Brain microvascular endothelial cell (primary cell): ENCODE measurements around the gene WWOX.

Experiments
- DNase-seq: peaks from one replicate; pipeline ENCODE4 v3.0.0-alpha.2; 2020
- H3K27ac ChIP-seq: fragments of 250-450 bp; sonication (Bioruptor Pico); 2 replicates; pipeline ENCODE4 v1.5.1; 2020; ENCODE audit warnings: mild to moderate bottlenecking, moderate library complexity
- H3K27me3 ChIP-seq: fragments of 250-450 bp; sonication (Bioruptor Pico); replicated peaks from 2 replicates; pipeline ENCODE4 v1.5.1; 2020; ENCODE audit warnings: mild to moderate bottlenecking
- H3K36me3 ChIP-seq: fragments of 250-450 bp; sonication (Bioruptor Pico); replicated peaks from 2 replicates; pipeline ENCODE4 v1.5.1; 2020; ENCODE audit warnings: mild to moderate bottlenecking
- H3K4me3 ChIP-seq: 2 replicates; pipeline ENCODE4 v1.5.1; 2011; ENCODE audit warnings: low read depth, mild to moderate bottlenecking, control low read depth, low read length, moderate library complexity
- in situ Hi-C: cut with HindIII; loops from 2 replicates; pipeline ENCODE4 v1.10.0; 2017; ENCODE audit warnings: low sequenced_read_pairs, low pct_ligation_motif_present
- TF ChIP-seq, protein P1 (sequence below): IDR thresholded peaks from 2 replicates; pipeline ENCODE4 v1.5.1; 2011; ENCODE audit warnings: low read depth, mild to moderate bottlenecking, moderate library complexity, low read length, control low read depth, inconsistent platforms; ENCODE audit errors: missing control alignments

The WWOX gene

DNA sequence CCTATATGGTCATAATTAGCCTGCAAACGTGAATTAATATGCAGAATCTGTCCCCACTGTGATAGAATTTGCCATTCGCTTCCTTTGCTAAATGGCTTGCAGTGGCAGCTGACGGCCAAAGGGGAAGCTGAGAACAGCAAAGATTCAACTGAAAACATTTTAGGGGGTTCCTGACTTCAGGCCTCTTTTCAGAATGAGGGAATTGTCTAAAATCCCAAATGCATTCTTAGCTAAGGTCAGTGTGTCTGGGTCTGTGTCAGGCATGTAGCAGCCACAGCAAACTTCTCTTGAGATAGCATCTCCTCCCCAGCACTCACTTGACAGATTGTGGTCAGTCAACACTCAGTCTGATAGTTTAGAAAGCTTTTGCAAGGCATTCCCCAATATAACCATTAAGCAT, 701.1 kb downstream of the WWOX start:
- TF ChIP-seq, protein P1, sequence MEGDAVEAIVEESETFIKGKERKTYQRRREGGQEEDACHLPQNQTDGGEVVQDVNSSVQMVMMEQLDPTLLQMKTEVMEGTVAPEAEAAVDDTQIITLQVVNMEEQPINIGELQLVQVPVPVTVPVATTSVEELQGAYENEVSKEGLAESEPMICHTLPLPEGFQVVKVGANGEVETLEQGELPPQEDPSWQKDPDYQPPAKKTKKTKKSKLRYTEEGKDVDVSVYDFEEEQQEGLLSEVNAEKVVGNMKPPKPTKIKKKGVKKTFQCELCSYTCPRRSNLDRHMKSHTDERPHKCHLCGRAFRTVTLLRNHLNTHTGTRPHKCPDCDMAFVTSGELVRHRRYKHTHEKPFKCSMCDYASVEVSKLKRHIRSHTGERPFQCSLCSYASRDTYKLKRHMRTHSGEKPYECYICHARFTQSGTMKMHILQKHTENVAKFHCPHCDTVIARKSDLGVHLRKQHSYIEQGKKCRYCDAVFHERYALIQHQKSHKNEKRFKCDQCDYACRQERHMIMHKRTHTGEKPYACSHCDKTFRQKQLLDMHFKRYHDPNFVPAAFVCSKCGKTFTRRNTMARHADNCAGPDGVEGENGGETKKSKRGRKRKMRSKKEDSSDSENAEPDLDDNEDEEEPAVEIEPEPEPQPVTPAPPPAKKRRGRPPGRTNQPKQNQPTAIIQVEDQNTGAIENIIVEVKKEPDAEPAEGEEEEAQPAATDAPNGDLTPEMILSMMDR, result no peak
- Histone ChIP-seq H3K36me3 (no peaks in the 10 kb centered on the region), H3K27ac (no peak overlapping the region), H3K27me3 (no peaks in the 10 kb centered on the region), H3K4me3 (no peak overlapping the region)
- no peak for DNase-seq
- in situ Hi-C loops, result no loop called here

DNA sequence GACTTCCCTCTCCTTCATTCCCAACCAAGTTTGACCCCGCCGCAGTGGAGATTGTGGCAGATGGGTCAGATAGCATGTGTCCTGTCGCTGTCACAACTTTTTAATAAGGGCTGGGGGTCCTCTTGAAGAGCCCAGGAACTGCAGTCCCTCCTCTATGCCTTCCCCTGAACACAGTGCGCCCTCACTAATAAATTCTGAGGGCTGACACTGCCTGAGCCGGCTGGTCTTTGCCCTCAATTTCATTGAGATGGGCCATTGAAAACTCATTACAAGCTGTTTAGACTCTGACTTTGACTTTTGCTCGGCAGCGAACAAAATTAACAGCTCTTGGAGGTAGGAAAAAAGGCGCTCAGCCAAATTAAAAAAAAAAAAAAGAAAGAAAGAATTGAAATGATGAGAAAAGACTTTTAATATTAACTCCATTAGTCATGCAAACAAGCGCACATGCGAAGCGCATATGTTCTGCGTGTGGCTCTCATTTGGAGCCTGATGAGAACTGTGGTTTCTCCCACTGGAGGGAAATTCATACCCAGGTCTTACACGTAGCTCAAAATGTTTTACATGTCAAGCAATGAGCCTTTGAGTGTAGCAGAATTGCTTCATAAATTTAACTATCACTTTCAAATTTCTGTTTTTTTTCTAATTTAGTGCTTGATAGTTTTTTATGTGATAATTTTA, 704.7 kb downstream of the WWOX start:
- no peak for DNase-seq
- Histone ChIP-seq H3K36me3 (no peaks in the 10 kb centered on the region), H3K27ac (no peak overlapping the region), H3K27me3 (no peaks in the 10 kb centered on the region), H3K4me3 (no peak overlapping the region)
- TF ChIP-seq, protein P1, result no peak
- in situ Hi-C loops, result no loop called here

DNA sequence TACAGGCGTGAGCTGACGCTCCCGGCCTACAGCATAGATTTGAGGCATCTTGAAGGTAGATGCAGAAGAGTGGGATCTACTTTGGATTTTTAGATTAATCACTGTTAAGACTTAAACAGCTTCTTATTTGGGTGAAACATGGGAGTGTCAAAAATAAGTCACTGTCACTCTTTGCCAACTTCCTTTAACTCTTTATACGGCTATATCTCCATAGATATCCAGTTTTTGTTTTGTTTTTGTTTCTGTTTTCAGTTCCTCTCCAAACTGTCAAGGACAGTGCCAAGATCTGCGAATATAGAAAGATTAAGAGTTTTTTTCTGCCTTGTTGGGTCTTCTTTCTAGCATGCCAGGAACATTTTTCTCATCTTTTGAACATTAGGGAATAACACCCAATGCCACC, 706.1 kb downstream of the WWOX start:
- TF ChIP-seq, protein P1, result no peak
- in situ Hi-C loops, result no loop called here
- no peak overlapping the region for H3K27ac ChIP-seq
- no peak overlapping the region for H3K4me3 ChIP-seq
- no peaks in the 10 kb centered on the region for H3K27me3 ChIP-seq
- H3K36me3 ChIP-seq, result no peaks in the 10 kb centered on the region
- DNase-seq, result no peak

DNA sequence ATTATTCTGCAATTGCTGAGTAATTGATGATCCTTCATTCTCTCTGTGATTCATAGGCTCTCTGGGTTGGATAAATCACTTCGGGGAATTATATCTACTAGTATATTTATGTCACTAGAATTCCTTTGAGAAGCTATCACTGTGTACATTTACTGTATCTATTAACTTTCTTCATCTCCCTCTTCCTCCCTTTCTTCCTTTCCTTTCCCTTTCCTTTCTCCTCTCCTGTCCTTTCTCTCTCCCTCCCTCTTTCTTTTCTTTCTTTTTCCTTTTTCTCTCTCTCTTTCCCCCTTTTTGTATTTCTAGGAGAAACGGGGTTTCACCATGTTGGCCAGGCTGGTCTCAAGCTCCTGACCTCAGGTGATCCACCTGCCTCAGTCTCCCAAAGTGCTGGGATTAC, 711.8 kb downstream of the WWOX start:
- Histone ChIP-seq H3K36me3 (no peaks in the 10 kb centered on the region), H3K27ac (no peak overlapping the region), H3K27me3 (no peaks in the 10 kb centered on the region), H3K4me3 (no peak overlapping the region)
- in situ Hi-C loops, result no loop called here
- TF ChIP-seq, protein P1, result no peak
- no peak for DNase-seq

DNA sequence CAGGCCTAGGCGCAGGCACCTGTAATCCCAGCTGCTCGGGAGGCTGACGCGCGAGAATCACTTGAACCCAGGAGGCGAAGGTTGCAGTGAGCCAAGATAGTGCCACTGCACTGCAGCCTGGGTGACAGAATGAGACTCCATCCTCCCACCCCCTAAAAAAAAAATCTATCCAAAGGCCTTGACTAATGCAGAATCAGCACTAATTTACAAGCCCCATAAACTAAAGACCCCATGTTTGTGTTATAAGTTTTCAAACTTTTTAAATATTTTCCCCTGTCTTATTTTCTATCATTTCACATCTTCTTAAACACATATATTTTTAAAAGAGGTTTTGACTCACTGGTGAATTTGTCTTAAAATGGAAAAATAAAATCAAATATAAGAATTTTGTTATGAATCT, 713.1 kb downstream of the WWOX start:
- H3K36me3 ChIP-seq, result no peaks in the 10 kb centered on the region
- DNase-seq, result no peak
- H3K27me3 ChIP-seq, result no peaks in the 10 kb centered on the region
- no peak overlapping the region for H3K4me3 ChIP-seq
- no peak overlapping the region for H3K27ac ChIP-seq
- TF ChIP-seq, protein P1, result no peak
- in situ Hi-C loops, result no loop called here

DNA sequence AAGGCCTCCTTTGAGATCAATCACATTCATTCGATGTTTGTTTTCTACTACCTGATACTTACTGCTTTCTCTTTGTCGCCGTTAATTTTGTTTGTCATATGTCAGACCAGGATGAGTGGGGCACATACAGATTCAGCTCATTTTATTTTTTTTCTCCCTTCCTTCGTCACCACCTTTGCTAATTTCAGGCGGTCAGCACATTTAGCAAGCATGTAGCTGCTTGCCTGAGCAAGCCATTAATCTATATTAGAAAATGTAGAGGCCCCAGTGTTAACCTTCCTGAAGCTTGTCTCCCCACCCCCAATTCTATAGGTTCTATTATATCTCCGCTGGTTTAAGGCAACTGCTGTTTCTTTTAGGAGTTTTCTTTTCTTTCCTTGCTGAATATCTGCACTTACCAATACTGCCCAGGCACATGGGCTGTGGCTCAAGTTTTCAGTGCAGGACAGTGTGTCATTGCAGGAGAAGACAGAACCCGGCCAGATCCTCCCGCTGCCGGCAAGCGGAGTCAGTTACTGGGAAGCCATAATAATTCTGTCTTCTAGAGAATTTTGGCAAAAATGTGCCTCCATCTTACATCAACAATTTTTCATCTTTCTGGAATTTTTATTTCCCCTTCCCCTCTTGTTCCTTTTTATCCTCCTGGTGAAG, 714.3 kb downstream of the WWOX start:
- Histone ChIP-seq H3K36me3 (no peaks in the 10 kb centered on the region), H3K27me3 (no peaks in the 10 kb centered on the region)
- TF ChIP-seq, protein P1, result no peak

More for the DNA sequence above, 714.3 kb downstream of the WWOX start:
- Histone ChIP-seq H3K4me3 (no peak overlapping the region), H3K27ac (no peak overlapping the region)
- in situ Hi-C loops, result no loop called here
- DNase-seq, result no peak
